ENCODE results near the gene DOCK10. TPM values are rescaled to one million over a fixed set of nuclear protein-coding genes. Genes with fewer than 3 reads are reported as not detected.
A peak's percentile ranks its signal among the peaks of the same experiment; 100 is the strongest.

DOCK10 gene
- polyA plus RNA-seq, 12 donors = 13.4 to 35.6 (median 18.2) TPM; not detected in 1

GRCh38 chr2:224982910-224983711 lies 59.2 kb downstream of the DOCK10 start:
- peak; percentile 91 for DNase-seq

GRCh38 chr2:224982226-224982625 lies 60.0 kb downstream of the DOCK10 start:
- peak; percentile 84 for DNase-seq

GRCh38 chr2:224976629-224977525 lies 65.4 kb downstream of the DOCK10 start:
- no peak for DNase-seq

GRCh38 chr2:224975761-224976160 lies 66.5 kb downstream of the DOCK10 start:
- no peak for DNase-seq

GRCh38 chr2:224973112-224974016 lies 68.9 kb downstream of the DOCK10 start:
- no peak for DNase-seq

GRCh38 chr2:224971214-224971613 lies 71.1 kb downstream of the DOCK10 start:
- DNase-seq = no peak

- DNase-seq = no peak
Measured at GRCh38 chr2:224970311-224970710, 72.0 kb downstream of the DOCK10 start.

- DNase-seq = no peak
Measured at GRCh38 chr2:224969633-224970260, 72.5 kb downstream of the DOCK10 start.

- no peak for DNase-seq
Measured at GRCh38 chr2:224969095-224969494, 73.2 kb downstream of the DOCK10 start.

GRCh38 chr2:224968051-224968450 lies 74.2 kb downstream of the DOCK10 start:
- DNase-seq = no peak

GRCh38 chr2:224966613-224967012 lies 75.7 kb downstream of the DOCK10 start:
- DNase-seq = no peak

GRCh38 chr2:224959556-224959955 lies 82.7 kb downstream of the DOCK10 start:
- DNase-seq = no peak

- no peak for DNase-seq
Measured at GRCh38 chr2:224958873-224959272, 83.4 kb downstream of the DOCK10 start.

- no peak for DNase-seq
Measured at GRCh38 chr2:224958462-224958857, 83.8 kb downstream of the DOCK10 start.

- DNase-seq = no peak
Measured at GRCh38 chr2:224957540-224958461, 84.5 kb downstream of the DOCK10 start.

GRCh38 chr2:224956706-224957105 lies 85.6 kb downstream of the DOCK10 start:
- DNase-seq = no peak

GRCh38 chr2:224954980-224955379 lies 87.3 kb downstream of the DOCK10 start:
- DNase-seq = no peak

- DNase-seq = no peak
Measured at GRCh38 chr2:224952936-224953657, 89.2 kb downstream of the DOCK10 start.

- DNase-seq = no peak
Measured at GRCh38 chr2:224951723-224952481, 90.4 kb downstream of the DOCK10 start.

All from muscle of arm (tissue), 12 donors.